Measurements from ENCODE around the gene SPIRE2.
"Not testable (repeated sequence)": the region's sequence is repeated elsewhere in the genome, so short reads cannot be mapped to it uniquely, and the experiment has no call there.

Gene SPIRE2

GRCh38 chr16:89834813-89835363, 6.6 kb downstream of the SPIRE2 start:
- in situ Hi-C loops (cut with MboI; ENCODE audit: low sequenced_read_pairs): not testable (repeated sequence)

DNA sequence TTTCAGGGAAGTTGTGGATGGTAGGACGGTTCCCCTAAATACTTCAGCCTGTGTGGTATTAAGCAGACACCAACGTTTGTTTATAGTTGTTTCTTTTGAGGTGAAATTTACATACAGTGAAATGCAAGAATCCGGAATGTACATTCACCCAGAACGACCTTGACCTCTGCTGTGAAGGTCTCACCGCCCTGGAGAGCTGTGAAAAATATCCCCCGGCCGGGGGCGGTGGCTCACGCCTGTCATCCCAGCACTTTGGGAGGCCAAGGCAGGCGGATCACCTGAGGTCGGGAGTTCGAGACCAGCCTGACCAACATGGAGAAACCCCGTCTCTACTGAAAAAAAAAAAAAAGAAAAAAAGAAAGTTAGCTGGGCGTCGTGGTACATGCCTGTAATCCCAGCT, 8.2 kb downstream of the SPIRE2 start:
- in situ Hi-C loops (cut with MboI; ENCODE audit: low sequenced_read_pairs): not testable (repeated sequence)

GRCh38 chr16:89837014-89837546, 8.8 kb downstream of the SPIRE2 start:
- in situ Hi-C loops (cut with MboI; ENCODE audit: low sequenced_read_pairs): no loop called here

GRCh38 chr16:89841275-89841674, 13.0 kb downstream of the SPIRE2 start:
- in situ Hi-C loops (cut with MboI; ENCODE audit: low sequenced_read_pairs): no loop called here

GRCh38 chr16:89842471-89843408, 14.5 kb downstream of the SPIRE2 start:
- in situ Hi-C loops (cut with MboI; ENCODE audit: low sequenced_read_pairs): no loop called here

GRCh38 chr16:89843409-89844350, 15.4 kb downstream of the SPIRE2 start:
- in situ Hi-C loops (cut with MboI; ENCODE audit: low sequenced_read_pairs): no loop called here

GRCh38 chr16:89844739-89845339, 16.6 kb downstream of the SPIRE2 start:
- in situ Hi-C loops (cut with MboI; ENCODE audit: low sequenced_read_pairs): no loop called here

DNA sequence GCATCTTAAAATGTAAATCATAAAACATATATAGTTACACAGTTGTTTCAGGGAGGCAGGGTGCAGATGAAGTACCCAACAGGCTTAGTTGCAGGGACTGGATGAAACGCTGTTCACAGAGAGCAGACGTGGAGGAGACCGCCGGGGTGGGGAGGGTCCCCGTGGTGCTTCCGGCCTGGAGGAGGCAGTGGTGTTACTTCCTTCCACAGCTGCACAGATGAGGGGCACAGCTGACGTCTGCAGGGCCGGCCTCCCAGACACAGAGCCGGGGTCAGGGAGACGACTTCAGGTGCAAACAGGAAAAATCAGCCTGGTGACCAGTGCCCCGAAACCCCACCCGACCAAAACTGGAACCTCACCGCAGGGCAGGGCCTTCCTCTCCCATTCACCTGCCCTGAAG, 17.1 kb downstream of the SPIRE2 start:
- in situ Hi-C loops (cut with MboI; ENCODE audit: low sequenced_read_pairs): no loop called here

GRCh38 chr16:89847051-89847939, 19.0 kb downstream of the SPIRE2 start:
- in situ Hi-C loops (cut with MboI; ENCODE audit: low sequenced_read_pairs): no loop called here

- in situ Hi-C loops (cut with MboI; ENCODE audit: low sequenced_read_pairs): no loop called here
These were observed 19.6 kb downstream of the SPIRE2 start for GRCh38 chr16:89847940-89848297.

- in situ Hi-C loops (cut with MboI; ENCODE audit: low sequenced_read_pairs): no loop called here
These were observed 20.7 kb downstream of the SPIRE2 start for GRCh38 chr16:89848974-89849373.

GRCh38 chr16:89853306-89853993, 25.2 kb downstream of the SPIRE2 start:
- in situ Hi-C loops (cut with MboI; ENCODE audit: low sequenced_read_pairs): no loop called here

DNA sequence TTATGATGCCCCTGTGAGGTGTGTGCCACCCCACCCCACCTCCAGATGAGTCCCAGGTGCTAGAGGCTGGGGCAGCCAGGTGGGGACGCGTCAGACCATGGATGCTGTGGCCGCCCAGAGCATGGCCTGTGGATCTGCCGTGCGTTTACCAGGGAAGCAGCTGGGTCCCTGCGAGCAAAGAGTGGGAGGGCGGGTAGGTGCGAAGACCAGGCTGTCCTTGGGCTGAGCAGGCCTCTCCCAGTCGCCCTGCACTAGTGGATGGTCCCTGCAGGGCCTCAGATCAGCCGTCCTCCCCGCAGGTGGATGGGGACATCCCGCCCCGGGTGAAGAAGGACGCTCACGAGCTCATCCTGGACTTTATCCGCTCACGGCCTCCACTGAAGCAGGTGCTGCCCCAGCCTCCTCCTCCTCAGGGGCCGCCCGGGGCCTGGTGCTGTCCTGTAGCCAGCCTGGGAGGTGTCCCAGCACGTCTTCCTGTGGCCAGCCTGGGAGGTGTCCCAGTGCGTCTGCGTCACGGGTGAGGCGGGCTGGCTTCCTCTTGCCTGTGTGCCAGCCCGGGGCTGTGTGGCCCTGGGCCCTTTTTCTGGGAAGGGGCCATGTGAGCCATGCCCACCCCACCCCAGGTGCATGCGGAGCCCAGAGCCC, 27.1 kb downstream of the SPIRE2 start:
- in situ Hi-C loops (cut with MboI; ENCODE audit: low sequenced_read_pairs): no loop called here

DNA sequence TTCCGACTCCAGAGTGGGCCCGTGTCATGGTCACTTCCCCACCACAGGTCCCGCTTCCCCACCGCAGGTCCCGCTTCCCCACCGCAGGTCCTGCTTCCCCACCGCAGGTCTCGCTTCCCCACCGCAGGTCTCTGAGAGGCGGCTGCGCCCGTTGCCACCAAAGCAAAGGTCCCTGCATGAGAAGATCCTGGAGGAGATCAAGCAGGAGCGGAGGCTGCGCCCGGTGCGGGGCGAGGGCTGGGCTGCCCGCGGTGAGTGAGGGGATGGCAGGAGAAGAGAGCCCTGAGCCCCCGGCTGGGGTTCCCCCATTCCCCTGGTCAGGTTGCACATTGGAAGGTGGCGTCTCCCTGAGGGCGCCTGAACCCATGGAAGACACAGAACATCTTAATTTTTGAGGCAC, 27.7 kb downstream of the SPIRE2 start:
- in situ Hi-C loops (cut with MboI; ENCODE audit: low sequenced_read_pairs): no loop called here

GRCh38 chr16:89858973-89859614, 30.8 kb downstream of the SPIRE2 start:
- in situ Hi-C loops (cut with MboI; ENCODE audit: low sequenced_read_pairs): no loop called here

DNA sequence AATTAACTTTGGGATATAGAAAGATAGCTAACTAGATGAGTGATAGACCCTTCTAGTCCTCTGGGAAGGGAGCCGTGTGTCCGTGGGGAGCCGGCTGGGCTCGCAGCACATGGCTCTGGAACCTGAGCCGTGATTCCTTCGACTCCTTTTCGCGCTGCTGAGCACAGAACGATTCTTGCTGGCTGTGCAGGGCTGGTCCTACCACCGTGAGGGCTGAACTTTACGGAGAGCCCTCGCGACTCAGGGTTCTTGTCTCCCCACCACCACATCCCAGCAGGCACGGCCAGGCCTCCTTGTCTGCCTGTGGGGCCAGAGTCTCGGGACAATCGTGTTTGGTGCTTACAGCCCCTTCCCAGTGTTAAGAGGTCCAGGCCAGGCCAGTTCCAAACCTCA, 31.3 kb downstream of the SPIRE2 start:
- in situ Hi-C loops (cut with MboI; ENCODE audit: low sequenced_read_pairs): no loop called here

DNA sequence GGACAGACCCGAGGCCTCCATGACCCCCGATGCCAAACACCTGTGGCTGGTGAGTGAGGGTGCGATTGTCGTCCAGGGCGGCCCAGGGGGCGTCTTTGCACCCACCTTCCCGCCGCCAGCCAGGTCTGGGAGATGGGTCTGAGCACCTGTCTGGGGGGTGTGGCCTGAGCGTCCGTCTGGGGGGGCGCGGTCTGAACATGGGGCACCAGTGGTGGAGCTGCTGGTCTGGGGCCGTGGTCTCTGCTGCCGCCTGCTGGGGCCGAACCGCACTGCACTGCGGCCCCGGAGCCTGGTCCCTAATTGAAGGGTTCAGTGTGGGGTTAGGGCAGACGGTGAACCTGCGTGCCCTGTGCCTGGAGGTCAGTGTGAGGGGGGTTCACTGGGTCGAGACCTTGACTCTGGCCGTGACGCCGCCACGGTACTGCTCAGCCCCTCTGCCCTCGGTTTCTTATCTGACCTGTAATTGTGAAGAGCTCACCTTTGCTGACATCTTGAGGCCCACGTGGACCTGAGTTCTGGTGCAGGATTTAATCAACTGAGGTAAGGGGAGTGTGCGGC, 32.6 kb downstream of the SPIRE2 start:
- in situ Hi-C loops (cut with MboI; ENCODE audit: low sequenced_read_pairs): no loop called here

DNA sequence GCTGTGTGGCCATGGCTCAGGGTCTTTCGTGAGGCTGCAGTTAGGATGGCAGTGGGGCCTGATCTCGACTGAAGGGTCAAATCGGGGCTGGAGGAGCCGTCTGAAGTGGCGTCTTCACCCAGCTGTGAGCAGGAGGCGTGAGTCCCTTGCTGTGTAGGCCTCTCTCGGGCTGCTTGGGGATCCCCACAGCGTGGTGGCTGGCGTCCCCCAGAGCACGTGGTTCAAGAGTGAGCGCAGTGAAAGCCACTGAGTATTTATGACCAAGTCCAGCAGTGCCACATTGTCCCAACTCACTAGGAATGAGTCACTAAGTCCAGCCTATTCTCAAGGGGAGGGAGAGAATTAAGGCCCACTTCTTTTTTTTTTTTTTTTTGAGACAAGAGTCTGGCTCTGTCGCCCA, 33.4 kb downstream of the SPIRE2 start:
- in situ Hi-C loops (cut with MboI; ENCODE audit: low sequenced_read_pairs): no loop called here

Data from HL-60/S4 (cell line).